VCaP (cell line): ENCODE measurements around the gene CD200R1L.
"Not testable (repeated sequence)": the region's sequence is repeated elsewhere in the genome, so short reads cannot be mapped to it uniquely, and the experiment has no call there.

Experiments used
- H3K27ac ChIP-seq: fragments of 450-650 bp; 2 replicates; pipeline ENCODE4 v1.5.1; 2017
- TF ChIP-seq, protein P1 (sequence below): fragments of 450-650 bp; conservative IDR thresholded peaks from 2 replicates; pipeline ENCODE4 v1.5.1; 2017; ENCODE audit warnings: mild to moderate bottlenecking, moderate library complexity

The CD200R1L gene

GRCh38 chr3:112856537-112856936 lies 9.9 kb upstream of the CD200R1L start:
- TF ChIP-seq, protein P1, sequence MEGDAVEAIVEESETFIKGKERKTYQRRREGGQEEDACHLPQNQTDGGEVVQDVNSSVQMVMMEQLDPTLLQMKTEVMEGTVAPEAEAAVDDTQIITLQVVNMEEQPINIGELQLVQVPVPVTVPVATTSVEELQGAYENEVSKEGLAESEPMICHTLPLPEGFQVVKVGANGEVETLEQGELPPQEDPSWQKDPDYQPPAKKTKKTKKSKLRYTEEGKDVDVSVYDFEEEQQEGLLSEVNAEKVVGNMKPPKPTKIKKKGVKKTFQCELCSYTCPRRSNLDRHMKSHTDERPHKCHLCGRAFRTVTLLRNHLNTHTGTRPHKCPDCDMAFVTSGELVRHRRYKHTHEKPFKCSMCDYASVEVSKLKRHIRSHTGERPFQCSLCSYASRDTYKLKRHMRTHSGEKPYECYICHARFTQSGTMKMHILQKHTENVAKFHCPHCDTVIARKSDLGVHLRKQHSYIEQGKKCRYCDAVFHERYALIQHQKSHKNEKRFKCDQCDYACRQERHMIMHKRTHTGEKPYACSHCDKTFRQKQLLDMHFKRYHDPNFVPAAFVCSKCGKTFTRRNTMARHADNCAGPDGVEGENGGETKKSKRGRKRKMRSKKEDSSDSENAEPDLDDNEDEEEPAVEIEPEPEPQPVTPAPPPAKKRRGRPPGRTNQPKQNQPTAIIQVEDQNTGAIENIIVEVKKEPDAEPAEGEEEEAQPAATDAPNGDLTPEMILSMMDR, result no peak
- no peak overlapping the region for H3K27ac ChIP-seq

DNA sequence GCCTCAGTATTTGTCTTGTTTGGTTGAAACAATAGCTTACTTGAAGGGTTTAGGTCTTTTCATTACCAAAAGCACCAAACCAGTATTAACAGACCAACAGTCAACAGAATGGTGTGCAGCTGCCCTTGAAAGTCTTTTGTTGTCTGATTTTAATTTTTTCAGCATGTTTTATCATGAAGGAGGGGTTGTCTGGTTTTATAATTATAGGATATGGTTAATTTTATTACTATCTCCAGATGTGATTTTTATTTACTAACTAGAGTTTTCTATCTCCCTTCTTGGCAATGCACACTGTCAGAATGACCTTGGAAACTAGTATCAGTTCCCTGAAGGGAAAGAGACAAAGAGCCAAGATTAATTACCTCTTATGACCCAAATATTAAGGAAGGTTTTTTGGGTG lies 9.2 kb upstream of the CD200R1L start:
- TF ChIP-seq, protein P1, result no peak
- H3K27ac ChIP-seq, result no peak overlapping the region

DNA sequence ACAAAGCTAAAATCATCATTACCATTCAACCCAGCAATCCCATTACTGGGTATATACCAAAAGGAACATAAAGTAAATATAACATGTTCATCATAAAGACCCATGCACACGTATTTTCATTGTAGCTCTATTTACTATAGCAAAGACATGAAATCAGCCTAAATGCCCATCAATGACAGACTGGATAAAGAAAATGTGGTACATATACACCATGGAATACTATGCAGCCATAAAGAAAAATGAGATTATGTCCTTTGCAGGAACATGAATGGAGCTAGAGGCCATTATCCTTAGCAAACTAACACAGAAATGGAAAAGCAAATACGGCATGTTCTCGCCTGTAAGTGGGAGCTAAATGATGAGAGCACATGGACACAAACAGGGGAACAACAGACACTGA lies 8.4 kb upstream of the CD200R1L start:
- not testable (repeated sequence) for H3K27ac ChIP-seq

DNA sequence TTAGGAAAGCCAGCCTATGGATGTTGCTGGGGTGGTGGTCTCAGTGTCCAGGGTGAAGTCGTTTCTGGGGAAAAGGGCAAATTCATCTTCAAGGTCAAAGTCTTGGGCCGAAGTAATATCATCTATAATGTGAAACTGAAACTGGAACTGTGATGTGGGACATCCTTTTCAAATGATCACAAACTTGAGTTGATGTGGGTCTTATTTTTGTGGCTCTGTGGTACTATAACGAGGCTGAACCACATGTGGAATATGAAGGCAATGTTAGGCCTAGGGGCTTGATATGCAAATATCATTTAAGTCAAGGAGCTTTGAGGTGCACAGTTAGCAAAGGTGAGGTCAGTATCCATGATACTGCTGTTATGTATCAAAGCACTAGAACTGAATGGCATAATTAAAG lies 1.5 kb upstream of the CD200R1L start:
- H3K27ac ChIP-seq, result no peak overlapping the region
- TF ChIP-seq, protein P1, result no peak

- H3K27ac ChIP-seq, result no peak overlapping the region
- TF ChIP-seq, protein P1, result no peak
These were observed 1.0 kb upstream of the CD200R1L start for GRCh38 chr3:112847692-112848091.

- no peak overlapping the region for H3K27ac ChIP-seq
- TF ChIP-seq, protein P1, result no peak
These were observed 892 bp downstream of the CD200R1L start for GRCh38 chr3:112845772-112846171.

DNA sequence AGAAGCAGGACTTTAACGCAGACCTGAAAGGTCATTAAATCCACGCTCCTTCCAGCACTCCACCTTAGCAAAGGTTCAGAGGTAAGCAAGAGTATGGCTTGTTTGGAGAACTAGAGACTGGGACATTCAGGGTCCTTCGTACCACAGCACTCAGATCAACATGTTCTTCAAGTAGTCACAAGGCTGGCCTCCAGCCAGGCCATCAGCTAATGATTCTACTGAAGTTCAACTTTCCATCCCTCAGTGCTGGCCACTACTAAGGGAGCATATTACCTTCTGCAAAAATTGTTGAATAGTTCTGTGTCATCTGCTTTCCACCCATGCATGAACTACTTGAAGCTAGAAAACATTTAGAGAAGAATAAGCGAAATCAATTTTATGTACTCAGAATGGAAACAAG lies 17.6 kb downstream of the CD200R1L start:
- TF ChIP-seq, protein P1, result no peak
- no peak overlapping the region for H3K27ac ChIP-seq

GRCh38 chr3:112822064-112823055 lies 24.3 kb downstream of the CD200R1L start:
- no peak overlapping the region for H3K27ac ChIP-seq

More at GRCh38 chr3:112822064-112823055, 24.3 kb downstream of the CD200R1L start:
- TF ChIP-seq, protein P1, result no peak
